ENCODE data around the gene TET1. TPM values are rescaled to one million over a fixed set of nuclear protein-coding genes. Genes with fewer than 3 reads are reported as not detected.

Gene TET1
- total RNA-seq, 1 experiment from 2014 or later, result 53.4 TPM

DNA sequence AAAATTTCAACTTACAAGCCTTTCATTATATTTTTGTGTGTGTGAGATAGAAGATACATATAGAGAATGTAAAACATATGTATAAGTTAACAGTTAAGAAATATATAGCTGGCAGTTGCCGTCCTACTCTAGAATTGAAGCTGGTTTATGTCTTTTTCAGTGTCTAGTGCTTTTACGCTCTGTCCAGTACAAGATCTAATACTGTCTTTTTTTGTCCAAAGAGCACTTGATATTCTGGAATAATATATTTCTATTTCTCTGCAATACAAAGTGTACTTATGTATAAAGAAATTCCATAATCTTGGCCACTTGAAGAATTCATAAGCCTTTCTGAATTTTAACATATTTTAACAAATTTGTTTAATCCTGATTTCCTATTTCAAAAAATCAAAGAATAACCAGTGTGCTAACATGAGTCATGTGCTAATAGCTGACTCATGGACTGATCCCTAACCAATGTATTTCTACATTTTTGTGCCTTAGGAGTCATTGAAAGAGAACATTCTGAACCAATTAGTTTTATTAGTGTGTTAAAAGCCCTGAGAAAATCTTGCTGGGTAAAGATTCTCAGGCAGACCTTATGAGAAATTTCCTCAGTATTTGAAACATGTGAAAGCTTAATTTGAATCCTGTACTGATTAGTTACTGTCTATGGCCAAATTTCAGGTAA is 87.7 kb downstream of the TET1 start:
- H2AFZ ChIP-seq (ENCODE audit: low read length), result no peak overlapping the region

More for the DNA sequence above, 87.7 kb downstream of the TET1 start:
- no peak overlapping the region for H4K5ac ChIP-seq (ENCODE audit: insufficient read length, low read depth, low read length)
- H3K36me3 Mint-ChIP-seq (ENCODE audit: insufficient read depth in 1 of 3, low read depth in 3 of 3), result peaks cover 41 to 64% (median 45%) of the 10 kb centered on the region in 3 experiments; a peak in 6 of 7 replicates
- no peak overlapping the region for H2BK20ac ChIP-seq (ENCODE audit: low read depth, low read length, poor library complexity, severe bottlenecking)
- no peak overlapping the region for H2BK120ac ChIP-seq (ENCODE audit: low read depth, low read length, poor library complexity, severe bottlenecking)
- H2BK5ac ChIP-seq (ENCODE audit: insufficient read length, low read length), result no peak overlapping the region
- WGBS (ENCODE audit: extremely low coverage, insufficient read length, low lambda C conversion rate), result no CpG with 5 or more reads among the region's 2 CpGs
- no peak overlapping the region for H2AK5ac ChIP-seq (ENCODE audit: insufficient read length, low read length)
- no peaks in the 10 kb centered on the region for H4K20me1 ChIP-seq (ENCODE audit: control insufficient read depth, insufficient read depth, insufficient read length)
- no peak overlapping the region for H3K18ac ChIP-seq (ENCODE audit: insufficient read length, low read depth, low read length)
- H3K4me1 Mint-ChIP-seq, result no peaks in the 10 kb centered on the region
- no peak overlapping the region for H3T11ph ChIP-seq (ENCODE audit: low read length)
- no peaks in the 10 kb centered on the region for H3K79me1 ChIP-seq (ENCODE audit: insufficient read depth, low read depth, low read length, poor library complexity, severe bottlenecking)
- H3K79me2 ChIP-seq (ENCODE audit: insufficient read depth, low read length), result no peaks in the 10 kb centered on the region
- H3K4me1 ChIP-seq (ENCODE audit: insufficient read depth, low read length), result no peaks in the 10 kb centered on the region
- no peak overlapping the region for H3K27ac ChIP-seq (ENCODE audit: insufficient read length, low read depth, low read length)
- no peak overlapping the region for H3K14ac ChIP-seq (ENCODE audit: insufficient read depth, low read length)
- H2BK15ac ChIP-seq (ENCODE audit: low read depth, low read length), result no peak overlapping the region
- H2BK12ac ChIP-seq (ENCODE audit: insufficient read length, low read depth, low read length), result no peak overlapping the region
- no peak overlapping the region for H3K27ac Mint-ChIP-seq
- H3K4me2 ChIP-seq (ENCODE audit: insufficient read depth, insufficient read length, low read length), result no peak overlapping the region
- no peaks in the 10 kb centered on the region for H3K9me3 Mint-ChIP-seq
- H3K9ac ChIP-seq (ENCODE audit: extremely low read depth, insufficient read length, low read length), result no peak overlapping the region
- H3K9me3 ChIP-seq (ENCODE audit: control insufficient read depth, low read depth, low read length), result no peaks in the 10 kb centered on the region
- TF ChIP-seq, protein P1, sequence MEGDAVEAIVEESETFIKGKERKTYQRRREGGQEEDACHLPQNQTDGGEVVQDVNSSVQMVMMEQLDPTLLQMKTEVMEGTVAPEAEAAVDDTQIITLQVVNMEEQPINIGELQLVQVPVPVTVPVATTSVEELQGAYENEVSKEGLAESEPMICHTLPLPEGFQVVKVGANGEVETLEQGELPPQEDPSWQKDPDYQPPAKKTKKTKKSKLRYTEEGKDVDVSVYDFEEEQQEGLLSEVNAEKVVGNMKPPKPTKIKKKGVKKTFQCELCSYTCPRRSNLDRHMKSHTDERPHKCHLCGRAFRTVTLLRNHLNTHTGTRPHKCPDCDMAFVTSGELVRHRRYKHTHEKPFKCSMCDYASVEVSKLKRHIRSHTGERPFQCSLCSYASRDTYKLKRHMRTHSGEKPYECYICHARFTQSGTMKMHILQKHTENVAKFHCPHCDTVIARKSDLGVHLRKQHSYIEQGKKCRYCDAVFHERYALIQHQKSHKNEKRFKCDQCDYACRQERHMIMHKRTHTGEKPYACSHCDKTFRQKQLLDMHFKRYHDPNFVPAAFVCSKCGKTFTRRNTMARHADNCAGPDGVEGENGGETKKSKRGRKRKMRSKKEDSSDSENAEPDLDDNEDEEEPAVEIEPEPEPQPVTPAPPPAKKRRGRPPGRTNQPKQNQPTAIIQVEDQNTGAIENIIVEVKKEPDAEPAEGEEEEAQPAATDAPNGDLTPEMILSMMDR (conservative IDR thresholded peaks at IDR 0.05), result no peak
- no peaks in the 10 kb centered on the region for H3K27me3 ChIP-seq (ENCODE audit: insufficient read depth, low read length)
- no peak for DNase-seq
- no peak overlapping the region for H3K4me3 Mint-ChIP-seq
- no peak overlapping the region for H4K91ac ChIP-seq (ENCODE audit: insufficient read length, low read depth, low read length)
- no peak overlapping the region for H3K23ac ChIP-seq (ENCODE audit: insufficient read length, low read depth, low read length)
- H3K56ac ChIP-seq (ENCODE audit: insufficient read length, low read depth, low read length), result no peak overlapping the region
- no peak overlapping the region for H4K8ac ChIP-seq (replicated peaks; ENCODE audit: insufficient read length, low read depth, low read length)
- H3K4ac ChIP-seq (ENCODE audit: low read depth, low read length), result no peak overlapping the region
- H3K23me2 ChIP-seq (ENCODE audit: insufficient read length, low read depth, low read length, poor library complexity, severe bottlenecking), result no peaks in the 10 kb centered on the region
- no peaks in the 10 kb centered on the region for H3K27me3 Mint-ChIP-seq (ENCODE audit: low read depth)
